BLaER1 (cell line): ENCODE data around the gene NUDT6.

Experiments used
- H3K27ac ChIP-seq: shearing (Covaris generic); formaldehyde crosslinking; 2 replicates; pipeline ENCODE4 v1.8.1; 2022
- H3K27me3 ChIP-seq: shearing (Covaris generic); formaldehyde crosslinking; 2 replicates; pipeline ENCODE4 v1.8.1; 2022
- H3K36me3 ChIP-seq: shearing (Covaris generic); formaldehyde crosslinking; 2 replicates; pipeline ENCODE4 v1.8.1; 2022
- H3K4me1 ChIP-seq: shearing (Covaris generic); formaldehyde crosslinking; 2 replicates; pipeline ENCODE4 v1.8.1; 2022
- H3K4me2 ChIP-seq: shearing (Covaris generic); formaldehyde crosslinking; 2 replicates; pipeline ENCODE4 v1.8.1; 2022
- H3K4me3 ChIP-seq: shearing (Covaris generic); formaldehyde crosslinking; 2 replicates; pipeline ENCODE4 v1.8.1; 2022
- H3K9ac ChIP-seq: shearing (Covaris generic); formaldehyde crosslinking; 2 replicates; pipeline ENCODE4 v1.8.1; 2022
- H3K9me3 ChIP-seq: shearing (Covaris generic); formaldehyde crosslinking; 2 replicates; pipeline ENCODE4 v1.8.1; 2022
- H4K20me1 ChIP-seq: shearing (Covaris generic); formaldehyde crosslinking; 2 replicates; pipeline ENCODE4 v1.8.1; 2022
- Cebpa-rat ChIP-seq: shearing (Covaris generic); IDR thresholded peaks from 2 replicates; pipeline ENCODE4 v1.8.1; 2022

The NUDT6 gene

DNA sequence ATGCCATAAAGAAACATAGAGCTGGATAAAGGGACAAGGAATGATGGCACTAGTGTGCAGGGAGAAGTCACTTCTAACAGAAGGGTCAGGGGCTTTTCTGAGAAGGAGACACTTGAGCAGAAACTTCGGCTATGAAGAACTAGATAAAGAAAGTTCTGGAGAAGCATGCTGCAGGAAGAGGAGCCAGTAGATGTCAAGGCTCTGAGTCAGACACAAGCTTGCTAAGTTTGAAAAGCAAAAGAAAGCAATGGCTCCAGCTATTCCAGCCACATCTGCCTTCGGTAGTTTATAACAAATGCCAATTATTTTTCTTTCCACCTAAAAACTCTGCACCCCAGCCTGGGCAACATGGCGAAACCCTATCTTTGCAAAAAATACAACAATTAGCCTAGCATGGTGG is 7.5 kb downstream of the NUDT6 start:
- H3K27ac ChIP-seq: no peak overlapping the region
- no peak overlapping the region for H3K4me2 ChIP-seq

DNA sequence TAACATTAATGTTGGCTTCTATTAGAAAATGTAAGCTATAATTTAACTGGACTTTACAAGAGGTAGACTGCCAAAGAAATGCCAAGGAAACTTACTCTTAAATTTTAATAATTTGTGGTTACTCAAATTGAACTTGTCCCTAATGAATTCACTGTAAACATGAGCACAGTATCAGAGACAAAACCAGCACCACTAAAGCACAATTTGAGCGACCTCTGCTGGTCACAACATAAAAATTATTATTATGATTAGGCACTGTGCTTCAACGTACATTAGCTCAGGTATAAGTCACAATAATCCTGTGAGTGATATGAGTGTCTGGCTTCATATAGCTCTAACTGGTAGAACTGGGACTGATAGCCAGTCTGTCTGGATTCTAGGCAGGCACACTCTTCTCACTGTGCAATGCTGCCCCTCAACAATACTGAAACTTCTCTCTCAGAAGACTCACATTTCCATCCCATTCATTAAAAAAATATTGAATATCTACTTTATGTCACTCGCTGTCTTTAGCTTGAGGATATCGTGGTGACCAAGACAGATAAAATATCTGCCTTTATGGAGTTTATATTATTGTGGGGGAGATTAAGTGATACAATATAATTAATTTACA is 8.0 kb downstream of the NUDT6 start:
- H3K27ac ChIP-seq: no peak overlapping the region
- no peaks in the 10 kb centered on the region for H3K27me3 ChIP-seq
- no peaks in the 10 kb centered on the region for H4K20me1 ChIP-seq
- no peak overlapping the region for H3K9ac ChIP-seq
- H3K4me2 ChIP-seq: no peak overlapping the region
- no peaks in the 10 kb centered on the region for H3K9me3 ChIP-seq
- no peaks in the 10 kb centered on the region for H3K4me1 ChIP-seq
- H3K4me3 ChIP-seq: no peak overlapping the region
- no peaks in the 10 kb centered on the region for H3K36me3 ChIP-seq
- no peak for TF ChIP-seq Cebpa-rat

More for the DNA sequence above, 7.5 kb downstream of the NUDT6 start:
- TF ChIP-seq Cebpa-rat: no peak
- Histone ChIP-seq H4K20me1 (no peaks in the 10 kb centered on the region), H3K4me1 (no peaks in the 10 kb centered on the region), H3K27me3 (no peaks in the 10 kb centered on the region), H3K36me3 (no peaks in the 10 kb centered on the region), H3K9me3 (no peaks in the 10 kb centered on the region), H3K4me3 (no peak overlapping the region), H3K9ac (no peak overlapping the region)

DNA sequence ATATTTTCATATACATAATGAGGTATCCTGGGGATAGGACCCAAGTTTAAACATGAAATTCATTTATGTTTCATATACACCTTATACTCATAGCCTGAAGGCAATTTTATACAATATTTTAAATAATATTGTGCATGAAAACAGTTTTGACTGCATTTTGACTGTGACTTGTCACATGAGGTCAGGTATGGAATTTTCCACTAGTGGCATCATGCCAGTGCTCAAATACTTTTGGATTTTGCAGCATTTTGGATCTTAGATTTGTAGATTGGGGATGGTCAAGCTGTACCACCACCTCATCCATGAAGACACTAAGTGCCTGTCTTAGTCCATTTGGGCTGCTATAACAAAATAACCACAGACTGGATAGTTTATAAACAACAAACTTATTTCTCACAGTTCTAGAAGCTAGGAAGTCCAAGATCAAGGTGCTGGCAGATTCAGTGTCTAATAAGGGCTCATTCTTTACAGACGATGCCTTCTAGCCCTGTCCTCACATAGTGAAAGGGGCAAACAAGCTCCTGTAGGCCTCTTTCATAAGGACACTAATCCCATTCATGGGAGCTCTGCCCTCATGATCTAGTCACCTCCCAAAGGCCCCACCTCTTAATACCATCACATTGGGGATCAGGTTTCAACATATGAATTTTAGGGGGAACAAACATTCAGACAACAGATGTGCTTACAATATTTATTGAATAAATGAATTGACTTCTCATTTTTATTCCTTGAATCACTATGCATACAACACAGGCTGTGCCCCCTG is 9.4 kb downstream of the NUDT6 start:
- Histone ChIP-seq H3K4me1 (no peaks in the 10 kb centered on the region), H3K27ac (no peak overlapping the region), H4K20me1 (no peaks in the 10 kb centered on the region), H3K27me3 (no peaks in the 10 kb centered on the region), H3K36me3 (no peaks in the 10 kb centered on the region), H3K9me3 (no peaks in the 10 kb centered on the region), H3K4me3 (no peak overlapping the region), H3K9ac (no peak overlapping the region), H3K4me2 (no peak overlapping the region)
- no peak for TF ChIP-seq Cebpa-rat

DNA sequence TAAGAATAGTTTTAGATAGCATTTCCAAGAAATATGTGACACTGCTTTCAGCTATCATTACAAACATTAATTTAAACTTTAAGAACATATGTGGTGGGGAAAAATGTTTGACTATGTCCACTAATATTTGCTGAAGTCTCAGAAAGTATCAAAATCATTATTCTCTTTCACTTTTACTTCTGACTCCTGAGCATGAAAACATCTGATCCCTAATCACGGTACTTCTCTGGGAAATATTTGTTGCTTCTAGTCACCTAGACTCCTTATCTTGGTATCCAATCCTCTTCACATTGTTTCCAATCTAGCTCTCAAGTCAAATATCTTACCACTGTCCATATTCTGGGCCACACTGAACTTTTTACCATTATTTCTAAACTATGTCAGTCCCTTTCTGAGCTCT is 10.8 kb downstream of the NUDT6 start:
- Histone ChIP-seq H3K9me3 (no peaks in the 10 kb centered on the region), H4K20me1 (no peaks in the 10 kb centered on the region), H3K27ac (no peak overlapping the region), H3K4me3 (no peak overlapping the region), H3K27me3 (no peaks in the 10 kb centered on the region), H3K9ac (no peak overlapping the region), H3K36me3 (no peaks in the 10 kb centered on the region), H3K4me1 (no peaks in the 10 kb centered on the region), H3K4me2 (no peak overlapping the region)
- TF ChIP-seq Cebpa-rat: no peak

DNA sequence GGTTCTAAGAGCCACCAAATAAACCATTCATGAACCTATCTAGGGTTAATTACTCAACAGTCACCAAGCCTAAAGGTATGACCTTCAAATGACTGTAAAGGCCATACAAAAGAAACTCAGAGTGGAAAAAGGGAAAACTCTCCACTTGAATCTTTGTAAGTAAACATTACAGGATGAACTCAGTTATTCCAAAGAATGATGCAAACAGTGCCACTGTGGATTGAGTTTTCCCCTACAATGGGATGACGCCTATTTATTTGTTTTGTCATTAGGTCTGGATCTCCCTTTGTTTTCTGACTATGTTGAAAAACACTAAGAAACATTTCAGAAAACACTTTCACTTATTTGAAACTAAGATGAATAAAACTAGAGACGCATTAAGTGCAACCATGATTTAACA is 12.7 kb downstream of the NUDT6 start:
- Histone ChIP-seq H3K9me3 (no peaks in the 10 kb centered on the region), H4K20me1 (no peaks in the 10 kb centered on the region), H3K27ac (no peak overlapping the region), H3K4me1 (no peaks in the 10 kb centered on the region), H3K36me3 (no peaks in the 10 kb centered on the region), H3K27me3 (no peaks in the 10 kb centered on the region), H3K4me2 (no peak overlapping the region), H3K9ac (no peak overlapping the region), H3K4me3 (no peak overlapping the region)
- TF ChIP-seq Cebpa-rat: no peak

DNA sequence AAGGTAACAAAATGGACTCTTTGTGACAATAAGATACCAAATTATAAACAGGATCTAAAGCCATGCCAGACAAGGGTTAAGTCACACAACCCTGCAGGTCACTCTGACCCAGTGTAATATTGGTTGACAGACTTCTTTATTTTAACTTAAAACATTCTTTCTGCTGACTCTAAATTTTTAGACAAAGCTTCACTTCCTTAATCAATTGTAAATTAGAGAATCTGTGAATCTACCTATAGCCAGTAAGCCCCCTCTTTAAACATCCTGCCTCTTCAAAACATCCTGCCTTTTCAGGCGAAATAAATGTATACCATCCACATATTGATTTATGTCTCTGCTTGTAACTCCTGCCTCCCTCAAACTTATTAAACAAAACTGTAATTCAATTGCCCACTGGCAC is 14.2 kb downstream of the NUDT6 start:
- Histone ChIP-seq H3K4me3 (no peak overlapping the region), H3K36me3 (no peaks in the 10 kb centered on the region), H3K27me3 (no peaks in the 10 kb centered on the region), H3K4me1 (no peaks in the 10 kb centered on the region), H3K4me2 (no peak overlapping the region), H3K9ac (no peak overlapping the region), H3K9me3 (no peaks in the 10 kb centered on the region), H4K20me1 (no peaks in the 10 kb centered on the region), H3K27ac (no peak overlapping the region)
- no peak for TF ChIP-seq Cebpa-rat

DNA sequence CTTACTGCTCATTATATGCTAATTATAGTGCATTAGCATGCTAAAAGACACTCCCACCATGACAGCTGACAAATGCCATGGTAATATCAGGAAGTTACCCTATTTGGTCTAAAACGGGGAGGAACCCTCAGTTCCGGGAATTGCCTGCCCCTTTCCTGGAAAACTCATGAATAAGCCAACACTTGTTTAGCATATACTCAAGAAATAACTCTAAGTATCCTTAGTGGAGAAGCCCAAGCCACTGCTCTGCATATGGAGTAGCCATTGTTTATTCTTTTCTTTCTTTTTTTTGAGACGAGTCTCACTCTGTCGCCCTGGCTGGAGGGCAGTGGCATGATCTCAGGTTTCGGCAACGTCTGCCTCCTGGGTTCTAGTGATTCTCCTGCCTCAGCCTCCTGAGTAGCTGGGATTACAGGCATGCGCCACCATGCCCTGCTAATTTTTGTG is 15.5 kb downstream of the NUDT6 start:
- H3K4me3 ChIP-seq: no peak overlapping the region
- no peaks in the 10 kb centered on the region for H3K27me3 ChIP-seq
- H3K27ac ChIP-seq: no peak overlapping the region
- H3K9me3 ChIP-seq: no peaks in the 10 kb centered on the region
- H3K36me3 ChIP-seq: no peaks in the 10 kb centered on the region
- H3K9ac ChIP-seq: no peak overlapping the region
- no peaks in the 10 kb centered on the region for H4K20me1 ChIP-seq
- no peak for TF ChIP-seq Cebpa-rat
- H3K4me2 ChIP-seq: no peak overlapping the region
- no peaks in the 10 kb centered on the region for H3K4me1 ChIP-seq

DNA sequence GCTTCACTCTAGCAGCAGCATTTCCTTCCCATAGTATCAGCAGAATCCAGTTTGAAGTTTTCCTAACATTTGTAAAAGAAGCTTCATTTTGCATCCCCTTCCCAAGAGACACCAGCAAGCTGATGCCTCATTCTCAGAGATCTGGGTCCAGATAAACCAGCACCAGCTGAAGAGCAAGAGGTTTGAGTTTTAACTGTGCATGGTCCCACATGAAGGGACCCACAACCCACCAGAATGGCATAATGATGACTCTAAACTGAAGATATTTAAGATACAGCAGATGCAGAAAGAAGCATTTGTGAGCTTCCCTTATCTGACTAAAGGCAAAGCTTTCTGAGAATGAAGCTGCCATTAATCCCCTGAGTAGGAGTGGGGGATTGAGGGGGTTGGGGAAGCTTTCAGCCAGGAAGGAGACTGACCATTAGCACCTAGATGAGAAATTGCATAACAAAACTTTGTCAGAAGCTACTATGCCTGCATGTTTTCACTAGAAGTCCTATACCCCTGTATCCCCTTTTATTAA is 18.6 kb downstream of the NUDT6 start:
- Histone ChIP-seq H3K4me1 (no peaks in the 10 kb centered on the region), H3K27me3 (no peaks in the 10 kb centered on the region), H3K4me2 (no peak overlapping the region), H4K20me1 (no peaks in the 10 kb centered on the region), H3K27ac (no peak overlapping the region), H3K9me3 (no peaks in the 10 kb centered on the region), H3K4me3 (no peak overlapping the region), H3K36me3 (no peaks in the 10 kb centered on the region), H3K9ac (no peak overlapping the region)
- no peak for TF ChIP-seq Cebpa-rat

DNA sequence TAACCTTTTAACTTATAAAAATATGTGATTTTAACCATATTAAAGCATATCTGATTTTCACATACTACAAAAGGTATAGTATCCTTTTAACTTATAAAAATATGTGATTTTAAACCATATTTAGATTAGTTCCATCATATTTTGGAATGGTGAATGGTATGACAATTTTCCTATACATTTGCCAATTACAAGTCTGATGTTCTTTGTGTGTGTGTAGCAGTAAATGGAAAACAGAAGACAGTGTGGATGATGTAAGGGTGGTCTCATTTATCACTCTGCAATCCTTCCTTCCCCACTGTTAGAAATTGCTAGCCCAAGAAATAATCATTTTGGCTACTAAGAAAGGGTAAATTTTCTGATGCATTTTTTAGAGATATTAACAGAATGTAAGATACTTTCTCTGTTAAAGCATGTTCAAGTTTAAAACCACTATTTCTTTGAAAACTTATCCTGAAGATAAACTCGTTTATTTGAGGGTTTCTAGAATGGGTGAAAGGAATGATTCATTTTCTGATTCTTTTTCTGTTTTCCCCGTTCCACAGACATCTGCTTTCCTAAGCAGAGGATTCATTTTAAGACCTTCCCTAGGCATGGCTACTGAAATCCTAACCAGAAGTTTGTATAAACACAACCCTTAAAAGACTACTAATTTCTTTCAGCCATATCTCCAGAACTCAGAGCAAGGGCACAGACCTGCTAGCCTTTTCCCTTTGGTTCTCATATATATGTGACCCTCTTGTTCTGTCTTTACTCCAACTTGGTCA is 21.0 kb downstream of the NUDT6 start:
- Histone ChIP-seq H3K27me3 (no peaks in the 10 kb centered on the region), H3K36me3 (no peaks in the 10 kb centered on the region), H3K9me3 (no peaks in the 10 kb centered on the region), H3K4me2 (no peak overlapping the region), H4K20me1 (no peaks in the 10 kb centered on the region), H3K27ac (no peak overlapping the region), H3K4me1 (no peaks in the 10 kb centered on the region), H3K9ac (no peak overlapping the region), H3K4me3 (no peak overlapping the region)
- no peak for TF ChIP-seq Cebpa-rat

DNA sequence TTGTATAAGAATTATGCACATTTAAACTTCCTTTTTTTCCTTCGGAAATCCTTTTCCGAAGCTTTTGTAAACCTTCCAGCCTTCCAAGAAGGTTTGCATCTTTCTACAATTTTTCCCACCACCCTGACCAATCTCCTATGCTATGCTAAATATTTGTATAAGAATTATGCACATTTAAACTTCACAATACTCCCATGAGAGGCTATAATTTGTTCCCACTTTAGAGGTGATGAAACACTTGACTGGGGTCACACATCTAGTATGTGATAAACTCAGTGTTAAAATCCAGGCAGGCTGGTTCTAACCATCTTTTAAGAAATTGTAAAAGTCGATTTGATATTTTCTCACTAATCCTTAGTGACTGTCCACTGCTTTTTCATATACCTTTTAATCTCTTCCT is 22.1 kb downstream of the NUDT6 start:
- Histone ChIP-seq H4K20me1 (no peaks in the 10 kb centered on the region), H3K27ac (no peak overlapping the region), H3K4me1 (no peaks in the 10 kb centered on the region), H3K4me3 (no peak overlapping the region), H3K36me3 (no peaks in the 10 kb centered on the region), H3K4me2 (no peak overlapping the region), H3K27me3 (no peaks in the 10 kb centered on the region), H3K9ac (no peak overlapping the region), H3K9me3 (no peaks in the 10 kb centered on the region)
- TF ChIP-seq Cebpa-rat: no peak
